Activated CD8-positive, alpha-beta memory T cell treated with anti-CD3 and anti-CD28 coated beads for 48 hours (primary cell): ENCODE results near the gene SPATA31D1.

Experiments used
- DNase-seq, 3 experiments: peaks; one replicate each; pipeline ENCODE4 v3.0.0-alpha.2; 2020; ENCODE audit warnings: low read depth in 2 of 3, low spot score in 2 of 3

Gene SPATA31D1

GRCh38 chr9:82021198-82021597 lies 32.6 kb downstream of the SPATA31D1 start:
- no peak for DNase-seq

GRCh38 chr9:82022121-82022520 lies 33.5 kb downstream of the SPATA31D1 start:
- no peak for DNase-seq

GRCh38 chr9:82024908-82025307 lies 36.3 kb downstream of the SPATA31D1 start:
- no peak for DNase-seq

GRCh38 chr9:82031538-82032280 lies 43.1 kb downstream of the SPATA31D1 start:
- DNase-seq = no peak

- DNase-seq = no peak
Measured at GRCh38 chr9:82034956-82035731, 46.6 kb downstream of the SPATA31D1 start.

- DNase-seq = no peak
Measured at GRCh38 chr9:82036086-82036485, 47.5 kb downstream of the SPATA31D1 start.

GRCh38 chr9:82037126-82037525 lies 48.6 kb downstream of the SPATA31D1 start:
- DNase-seq = no peak

GRCh38 chr9:82038897-82039296 lies 50.3 kb downstream of the SPATA31D1 start:
- DNase-seq = no peak
